H1 (cell line): ENCODE results near the gene IL24. TPM values are rescaled to one million over a fixed set of nuclear protein-coding genes. Genes with fewer than 3 reads are reported as not detected.

ENCODE experiments used
- BRCA1 ChIP-seq: IDR thresholded peaks from 2 replicates; pipeline ENCODE4 v1.6.1; 2012; ENCODE audit warnings: low read depth, low read length, improper control_type of control experiment
- E2F6 ChIP-seq: IDR thresholded peaks from 2 replicates; pipeline ENCODE4 v1.6.1; 2012; ENCODE audit warnings: inconsistent platforms
- EZH2 ChIP-seq: fragments of 200-600 bp; sonication (generic); IDR thresholded peaks from 2 replicates; pipeline ENCODE4 v1.7.1; 2012; ENCODE audit warnings: low read depth, mild to moderate bottlenecking, moderate library complexity, low read length, inconsistent platforms; ENCODE audit not compliant: severe bottlenecking
- POLR2A ChIP-seq, 2 experiments: IDR thresholded peaks; 1 replicate in 1 of 2; 2 replicates in 1 of 2; pipeline ENCODE4 v1.6.1; 2011; ENCODE audit warnings: low read depth in 2 of 2, low read length in 2 of 2, mild to moderate bottlenecking in 2 of 2; ENCODE audit errors: control extremely low read depth in 1 of 2
- TCF12 ChIP-seq: IDR thresholded peaks from 2 replicates; pipeline ENCODE4 v1.6.1; 2011; ENCODE audit warnings: low read depth, mild to moderate bottlenecking, low read length
- USF2 ChIP-seq: IDR thresholded peaks from 2 replicates; pipeline ENCODE4 v1.6.1; 2011; ENCODE audit warnings: low read length, improper control_type of control experiment
- polyA plus RNA-seq, 7 experiments: library from polyadenylated mRNA; depleted of rRNA in 3 of 7; stranded (reverse) in 5 of 7; unstranded in 2 of 7; fragments of >200 nt in 5 of 7; fragments of 200-250 nt in 2 of 7; gene quantifications; 1 replicate in 5 of 7; 2 replicates in 1 of 7; 4 replicates in 1 of 7; pipeline versions ENCODE4 v1.2.1 to v1.2.3, GENCODE V29; 2011 to 2013; ENCODE audit warnings: missing spikeins in 2 of 7, mixed read lengths in 2 of 7
- total RNA-seq: library from RNA; stranded (reverse); fragmentation: NEBNext Ultra II Directional; extraction: Animal tissue kit (Norgen Biotek cat#: 25700); gene quantifications from 2 replicates; pipeline ENCODE4 v1.2.1, GENCODE V29; 2021

Gene IL24
- total and polyA plus RNA-seq, 2 of the 8 experiments (the other 6 are each of a cell fraction or from before 2014, with no cell fraction given): not detected

GRCh38 chr1:206926286-206926685 is 29.0 kb downstream of the IL24 start (continued):
- TF ChIP-seq E2F6 (no peak), BRCA1 (no peak), USF2 (no peak), EZH2 (no peak), TCF12 (no peak), POLR2A (IDR thresholded peaks at IDR 0.05; ENCODE audit: control extremely low read depth in 1 of 2, low read depth in 2 of 2, low read length in 2 of 2) (no peak)
